Epithelial cell of proximal tubule (primary cell): ENCODE results near the gene HOXC11. TPM values are rescaled to one million over a fixed set of nuclear protein-coding genes. Genes with fewer than 3 reads are reported as not detected.

Experiments used
- DNase-seq: peaks from one replicate; pipeline ENCODE4 v3.0.0-alpha.2; 2011; ENCODE audit warnings: low read depth
- H3K4me3 ChIP-seq: 2 replicates; pipeline ENCODE4 v1.5.1; 2011; ENCODE audit warnings: low read depth, mild to moderate bottlenecking, low read length
- CTCF ChIP-seq: conservative IDR thresholded peaks from 2 replicates; pipeline ENCODE4 v1.5.1; 2012; ENCODE audit warnings: low read depth, mild to moderate bottlenecking, low read length
- total RNA-seq: library from RNA; depleted of rRNA; stranded (reverse); fragments of >200 nt; gene quantifications from 2 replicates; pipeline ENCODE4 v1.2.3, GENCODE V29; 2015

The HOXC11 gene
- total RNA-seq, 1 donor from 2014 or later, result 1.0 TPM

- H3K4me3 ChIP-seq, result no peak overlapping the region
- no peak for TF ChIP-seq CTCF
- DNase-seq, result no peak
Measured at GRCh38 chr12:54025499-54026405, 52.8 kb downstream of the HOXC11 start.

- DNase-seq, result no peak
- H3K4me3 ChIP-seq, result no peak overlapping the region
- TF ChIP-seq CTCF, result no peak
Measured at GRCh38 chr12:54026640-54027441, 53.9 kb downstream of the HOXC11 start.

Other genes starting within 250 kb of the HOXC11 start
- gene CALCOCO1, start 245.7 kb upstream of the HOXC11 start, total RNA-seq, result 16.8 and 41.2 TPM in 2 replicates
- not detected in 2 replicates for gene CISTR, start 221.1 kb upstream of the HOXC11 start, total RNA-seq
- not detected in 2 replicates for gene HOXC13, start 34.3 kb upstream of the HOXC11 start, total RNA-seq
- gene HOXC12, start 18.2 kb upstream of the HOXC11 start, total RNA-seq, result not detected in 2 replicates
- gene HOTAIR, start 1.8 kb downstream of the HOXC11 start, total RNA-seq, result 0.14 TPM in 1 of 2 replicates, not detected in the other
- gene HOXC10, start 12.0 kb downstream of the HOXC11 start, total RNA-seq, result 9.5 and 15.7 TPM in 2 replicates
- gene HOXC9, start 27.0 kb downstream of the HOXC11 start, total RNA-seq, result 9.9 and 11.0 TPM in 2 replicates
- 1.3 and 1.4 TPM in 2 replicates for gene HOXC8, start 35.9 kb downstream of the HOXC11 start, total RNA-seq
- gene HOXC6, start 55.3 kb downstream of the HOXC11 start, total RNA-seq, result 2.7 and 3.2 TPM in 2 replicates
- gene HOXC5, start 59.9 kb downstream of the HOXC11 start, total RNA-seq, result 0.80 and 1.2 TPM in 2 replicates
- gene HOXC4, start 80.7 kb downstream of the HOXC11 start, total RNA-seq, result 2.8 and 3.3 TPM in 2 replicates
- gene SMUG1, start 215.9 kb downstream of the HOXC11 start, total RNA-seq, result 44.6 and 48.0 TPM in 2 replicates